ENCODE data around the gene PFDN6.
"Not testable (repeated sequence)": the region's sequence is repeated elsewhere in the genome, so short reads cannot be mapped to it uniquely, and the experiment has no call there.

DNA sequence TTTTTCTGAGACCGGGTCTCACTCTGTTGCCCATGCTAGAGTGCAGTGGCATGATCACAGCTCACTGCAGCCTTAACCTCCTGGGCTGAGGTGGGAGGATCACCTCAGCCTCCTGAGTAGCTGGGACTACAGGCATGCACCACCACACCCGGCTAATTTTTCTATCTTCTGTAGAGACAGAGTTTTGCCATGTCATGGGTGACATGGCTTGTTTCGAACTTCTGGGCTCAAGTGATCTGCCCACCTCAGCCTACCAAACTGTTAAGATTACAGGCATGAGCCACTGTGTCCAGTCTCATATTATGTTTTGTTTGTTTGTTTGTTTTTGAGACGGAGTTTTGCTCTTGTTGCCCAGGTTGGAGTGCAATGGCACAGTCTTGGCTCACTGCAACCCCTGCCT lies 4.2 kb upstream of the PFDN6 start:
- TF ChIP-seq, protein P1, sequence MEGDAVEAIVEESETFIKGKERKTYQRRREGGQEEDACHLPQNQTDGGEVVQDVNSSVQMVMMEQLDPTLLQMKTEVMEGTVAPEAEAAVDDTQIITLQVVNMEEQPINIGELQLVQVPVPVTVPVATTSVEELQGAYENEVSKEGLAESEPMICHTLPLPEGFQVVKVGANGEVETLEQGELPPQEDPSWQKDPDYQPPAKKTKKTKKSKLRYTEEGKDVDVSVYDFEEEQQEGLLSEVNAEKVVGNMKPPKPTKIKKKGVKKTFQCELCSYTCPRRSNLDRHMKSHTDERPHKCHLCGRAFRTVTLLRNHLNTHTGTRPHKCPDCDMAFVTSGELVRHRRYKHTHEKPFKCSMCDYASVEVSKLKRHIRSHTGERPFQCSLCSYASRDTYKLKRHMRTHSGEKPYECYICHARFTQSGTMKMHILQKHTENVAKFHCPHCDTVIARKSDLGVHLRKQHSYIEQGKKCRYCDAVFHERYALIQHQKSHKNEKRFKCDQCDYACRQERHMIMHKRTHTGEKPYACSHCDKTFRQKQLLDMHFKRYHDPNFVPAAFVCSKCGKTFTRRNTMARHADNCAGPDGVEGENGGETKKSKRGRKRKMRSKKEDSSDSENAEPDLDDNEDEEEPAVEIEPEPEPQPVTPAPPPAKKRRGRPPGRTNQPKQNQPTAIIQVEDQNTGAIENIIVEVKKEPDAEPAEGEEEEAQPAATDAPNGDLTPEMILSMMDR (IDR thresholded peaks at IDR 0.05; ENCODE audit: low read depth, low read length) = not testable (repeated sequence)
- not testable (repeated sequence) for TF ChIP-seq EZH2phosphoT487 (IDR thresholded peaks at IDR 0.05; ENCODE audit: low read depth)
